ENCODE results near the gene NFYC.

DNA sequence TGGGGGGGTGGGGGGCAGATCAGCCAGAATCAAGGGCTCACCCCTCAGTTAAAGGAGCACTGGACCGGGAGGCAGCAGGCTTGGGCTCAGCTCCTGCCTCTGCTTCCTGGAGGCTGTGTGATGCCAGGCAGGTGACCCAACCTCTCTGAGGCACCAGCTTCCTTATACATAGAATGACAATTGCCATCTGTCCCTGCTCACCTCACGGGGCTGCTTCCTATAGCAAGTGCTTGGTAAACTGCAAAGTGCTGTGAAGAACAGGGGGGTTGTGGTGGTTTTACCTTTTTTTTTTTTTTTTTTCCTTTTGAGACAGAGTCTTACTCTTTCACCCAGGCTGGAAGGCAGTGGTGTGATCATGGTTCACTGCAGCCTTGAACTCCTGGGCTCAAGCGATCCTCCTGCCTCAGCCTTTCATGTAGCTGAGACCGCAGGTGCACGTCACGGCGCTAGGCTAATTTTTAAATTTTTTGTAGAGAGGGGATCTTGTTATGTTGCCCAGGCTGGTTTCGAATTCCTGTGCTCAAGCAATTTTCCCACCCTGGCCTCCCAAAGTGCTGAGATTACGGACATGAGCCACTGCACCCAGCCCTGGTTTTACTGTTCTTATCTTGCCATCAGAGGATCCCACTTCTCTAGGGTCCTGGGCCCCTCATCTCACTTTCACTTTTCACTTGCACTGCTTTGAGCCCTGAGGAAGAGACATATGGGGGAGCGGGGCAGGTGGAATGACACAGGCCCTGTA is 103.6 kb downstream of the NFYC start:
- TF ChIP-seq, protein P1, sequence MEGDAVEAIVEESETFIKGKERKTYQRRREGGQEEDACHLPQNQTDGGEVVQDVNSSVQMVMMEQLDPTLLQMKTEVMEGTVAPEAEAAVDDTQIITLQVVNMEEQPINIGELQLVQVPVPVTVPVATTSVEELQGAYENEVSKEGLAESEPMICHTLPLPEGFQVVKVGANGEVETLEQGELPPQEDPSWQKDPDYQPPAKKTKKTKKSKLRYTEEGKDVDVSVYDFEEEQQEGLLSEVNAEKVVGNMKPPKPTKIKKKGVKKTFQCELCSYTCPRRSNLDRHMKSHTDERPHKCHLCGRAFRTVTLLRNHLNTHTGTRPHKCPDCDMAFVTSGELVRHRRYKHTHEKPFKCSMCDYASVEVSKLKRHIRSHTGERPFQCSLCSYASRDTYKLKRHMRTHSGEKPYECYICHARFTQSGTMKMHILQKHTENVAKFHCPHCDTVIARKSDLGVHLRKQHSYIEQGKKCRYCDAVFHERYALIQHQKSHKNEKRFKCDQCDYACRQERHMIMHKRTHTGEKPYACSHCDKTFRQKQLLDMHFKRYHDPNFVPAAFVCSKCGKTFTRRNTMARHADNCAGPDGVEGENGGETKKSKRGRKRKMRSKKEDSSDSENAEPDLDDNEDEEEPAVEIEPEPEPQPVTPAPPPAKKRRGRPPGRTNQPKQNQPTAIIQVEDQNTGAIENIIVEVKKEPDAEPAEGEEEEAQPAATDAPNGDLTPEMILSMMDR (IDR thresholded peaks at IDR 0.05): no peak
- TF ChIP-seq POLR2A (IDR thresholded peaks at IDR 0.05): no peak
